GM12878 (cell line): ENCODE measurements around the gene COL18A1. TPM values are rescaled to one million over a fixed set of nuclear protein-coding genes. Genes with fewer than 3 reads are reported as not detected.

Experiments used
- ATAC-seq: fragments of 200-7000 bp; cut with Tn5 transposase; 3 replicates; pipeline ENCODE4 v1.9.1; 2020; ENCODE audit warnings: mild to moderate bottlenecking, moderate library complexity
- BruUV-seq: library from RNA; stranded (reverse); fragments of 400-500 nt; replicated peaks from 2 replicates; lab custom pipeline; 2021; lab: Mats Ljungman, UMichigan
- CTCF ChIA-PET: fragments of 300-600 bp; sonication (Branson Sonifier 250); formaldehyde crosslinking; extraction: SDS; loops from one replicate; lab custom pipeline; 2021; ENCODE audit warnings: inconsistent platforms; lab: Yijun Ruan, JAX
- POLR2A ChIA-PET: fragments of 350-600 bp; formaldehyde crosslinking; extraction: SDS; loops from one replicate; lab custom pipeline; 2021; ENCODE audit warnings: inconsistent platforms; lab: Charles Lee
- RAD21 ChIA-PET: fragments of 300-600 bp; sonication (Branson Sonifier 250); formaldehyde crosslinking; loops from one replicate; lab custom pipeline; 2023; ENCODE audit warnings: antibody characterized with exemption; ENCODE audit not compliant: unreplicated experiment; lab: Charles Lee
- SMC1A ChIA-PET: fragments of 300-600 bp; sonication (Branson Sonifier 250); formaldehyde crosslinking; loops from one replicate; lab custom pipeline; 2023; ENCODE audit not compliant: unreplicated experiment, uncharacterized antibody; lab: Charles Lee
- DNase-seq: peaks from one replicate; pipeline ENCODE4 v3.0.0-alpha.2; 2011; ENCODE audit warnings: low read depth, low spot score
- FAIRE-seq: peaks from 3 replicates; lab custom pipeline; 2011; peaks lifted over from hg19 to GRCh38; lab: Jason Lieb, UNC
- H2AFZ ChIP-seq: 2 replicates; pipeline ENCODE4 v1.6.0; 2011; ENCODE audit warnings: low read depth, low read length, control low read depth; ENCODE audit not compliant: control insufficient read depth
- H3K27ac ChIP-seq: 2 replicates; pipeline ENCODE4 v1.5.1; 2011; ENCODE audit warnings: control low read depth; ENCODE audit not compliant: control insufficient read depth, insufficient read depth
- H3K27me3 ChIP-seq, 2 experiments: replicated peaks in 1 of 2; 2 replicates each; pipeline versions ENCODE4 v1.6.0 to v1.6.1; 2011; ENCODE audit warnings: low read length in 1 of 2; ENCODE audit not compliant: control insufficient read depth in 2 of 2, insufficient read depth in 2 of 2
- H3K36me3 ChIP-seq, 2 experiments: 2 replicates each; pipeline ENCODE4 v1.5.1; 2011; ENCODE audit warnings: low read length in 1 of 2; ENCODE audit not compliant: control insufficient read depth in 2 of 2, insufficient read depth in 2 of 2
- H3K4me1 ChIP-seq: 2 replicates; pipeline ENCODE4 v1.6.1; 2011; ENCODE audit warnings: mild to moderate bottlenecking, low read length, moderate library complexity, mixed read lengths; ENCODE audit not compliant: control insufficient read depth, insufficient read depth
- H3K4me2 ChIP-seq: 2 replicates; pipeline ENCODE4 v1.6.0; 2011; ENCODE audit warnings: control low read depth; ENCODE audit not compliant: control insufficient read depth, insufficient read depth
- H3K4me3 ChIP-seq: fragments of 200-600 bp; sonication (generic); 2 replicates; pipeline ENCODE4 v1.5.1; 2016
- H3K79me2 ChIP-seq: 2 replicates; pipeline ENCODE4 v1.6.0; 2011; ENCODE audit warnings: low read length; ENCODE audit not compliant: control insufficient read depth, insufficient read depth
- H3K9ac ChIP-seq: 2 replicates; pipeline ENCODE4 v1.8.0; 2011; ENCODE audit warnings: low read length, control low read depth, mixed read lengths; ENCODE audit not compliant: control insufficient read depth, insufficient read depth
- H3K9me3 ChIP-seq: replicated peaks from 3 replicates; pipeline ENCODE4 v1.5.1; 2011; ENCODE audit warnings: mild to moderate bottlenecking, low read length; ENCODE audit not compliant: control insufficient read depth, insufficient read depth
- H4K20me1 ChIP-seq: 2 replicates; pipeline ENCODE4 v1.6.0; 2011; ENCODE audit not compliant: control insufficient read depth, insufficient read depth
- ASH2L ChIP-seq: fragments of 300-600, 200-600 bp; sonication (generic); IDR thresholded peaks from 2 replicates; pipeline ENCODE4 v1.6.1; 2017; ENCODE audit warnings: low read depth, mild to moderate bottlenecking, borderline replicate concordance
- ATF2 ChIP-seq: IDR thresholded peaks from 2 replicates; pipeline ENCODE4 v1.6.1; 2012; ENCODE audit warnings: low read length, inconsistent platforms
- CHD2 ChIP-seq: IDR thresholded peaks from 2 replicates; pipeline ENCODE4 v1.6.1; 2011; ENCODE audit warnings: low read depth, low read length, improper control_type of control experiment, borderline replicate concordance
- CUX1 ChIP-seq: IDR thresholded peaks from 2 replicates; pipeline ENCODE4 v1.6.1; 2012; ENCODE audit warnings: improper control_type of control experiment, low read depth, low read length; ENCODE audit not compliant: insufficient replicate concordance
- KDM1A ChIP-seq: fragments of 200-600 bp; sonication (generic); IDR thresholded peaks from 2 replicates; pipeline ENCODE4 v1.6.1; 2016; ENCODE audit warnings: borderline replicate concordance
- RCOR1 ChIP-seq: conservative IDR thresholded peaks from 2 replicates; pipeline ENCODE4 v1.6.1; 2012; ENCODE audit warnings: low read depth, low read length, improper control_type of control experiment
- TCF3 ChIP-seq: IDR thresholded peaks from 2 replicates; pipeline ENCODE4 v1.6.1; 2012; ENCODE audit warnings: low read depth, mild to moderate bottlenecking, low read length, borderline replicate concordance; ENCODE audit not compliant: insufficient read depth
- WGBS: methylation state at CpG from one replicate; pipeline ENCODE4 v1.1.6; 2016; ENCODE audit warnings: low lambda C conversion rate; ENCODE audit not compliant: insufficient replicate concordance, insufficient coverage; ENCODE audit errors: missing lambda C conversion rate; 5-methylcytosine and 5-hydroxymethylcytosine counted together
- in situ Hi-C: fragments of 300-500 bp; cut with MboI; formaldehyde crosslinking; loops from 9 replicates; pipeline ENCODE4 v1.14.3; 2018; ENCODE audit warnings: mixed read lengths
- intact Hi-C: fragments of 100-400 bp; cut with micrococcal nuclease; formaldehyde crosslinking; loops from one replicate; pipeline ENCODE4 v1.14.2; 2022; ENCODE audit not compliant: unreplicated experiment
- polyA plus RNA-seq, 11 experiments: library from polyadenylated mRNA; depleted of rRNA in 4 of 11; unstranded in 6 of 11; stranded (reverse) in 5 of 11; fragments of >200 nt; fragmentation: Nextera tagmentation in 4 of 11; fragmentation: Illumina TruSeq in 1 of 11; extraction: Ambion mirVana in 4 of 11; extraction: Trizol in 1 of 11; gene quantifications; 1 replicate in 1 of 11; 2 replicates in 10 of 11; pipeline versions ENCODE4 v1.2.1 to v1.2.3, GENCODE V29; 2011 to 2016; ENCODE audit warnings: inconsistent platforms in 2 of 11, missing spikeins in 2 of 11, low read depth in 1 of 11
- total RNA-seq, 4 experiments: library from RNA; depleted of rRNA in 3 of 4; stranded (reverse); fragments of >200 nt in 3 of 4; fragmentation: Illumina TruSeq in 1 of 4; extraction: Trizol in 1 of 4; gene quantifications; 2 replicates each; pipeline versions ENCODE4 v1.2.1 to v1.2.3, GENCODE V29; 2013 to 2021
- TF ChIP-seq, protein P1 (sequence below): fragments of 450-650 bp; IDR thresholded peaks from 2 replicates; pipeline ENCODE4 v1.6.1; 2017; ENCODE audit warnings: low read depth, mild to moderate bottlenecking, moderate library complexity

The COL18A1 gene
- total and polyA plus RNA-seq, 10 of the 15 experiments (the other 5 are each of a cell fraction or from before 2014, with no cell fraction given): under 0.01 to 0.49 (median 0.09) TPM; not detected in 3

DNA sequence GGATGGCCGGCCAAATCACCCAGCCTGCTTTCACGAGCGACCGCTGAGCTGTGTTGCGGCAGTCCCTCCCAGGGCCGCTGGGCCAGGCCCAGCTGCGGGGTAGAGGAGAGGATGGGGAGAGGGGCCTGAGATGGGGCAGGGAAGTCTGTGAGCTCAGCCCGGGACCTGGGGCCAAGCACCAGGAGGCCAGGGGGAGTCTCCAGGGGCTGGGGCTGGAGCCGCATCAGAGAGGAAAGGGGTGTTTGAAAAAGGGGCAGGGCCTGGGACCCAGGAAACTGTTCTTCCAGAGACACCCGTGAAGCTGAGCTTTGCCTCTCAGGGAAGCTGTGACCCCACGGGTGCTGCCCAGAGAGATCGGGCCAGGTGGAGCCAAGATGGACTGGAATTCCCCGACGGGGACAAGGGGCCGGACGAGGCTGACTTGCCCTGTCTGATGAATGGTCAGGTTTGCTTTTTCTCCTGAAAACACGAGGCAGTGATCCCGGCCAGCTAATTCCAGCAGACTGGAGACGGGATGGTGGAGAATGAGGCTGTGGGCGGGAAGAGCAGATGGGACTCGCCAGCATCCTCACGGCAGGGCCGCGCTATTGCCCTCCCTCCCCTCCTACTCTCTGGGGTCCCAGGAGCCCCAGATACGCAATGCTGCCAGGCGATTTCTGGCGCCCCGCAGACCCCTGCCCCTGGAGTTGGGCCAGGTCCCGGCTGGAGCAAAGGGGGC, 40.3 kb upstream of the COL18A1 start:
- no peak for TF ChIP-seq TCF3
- TF ChIP-seq KDM1A: no peak
- Histone ChIP-seq H3K36me3 (no peaks in the 10 kb centered on the region), H3K27me3 (no peaks in the 10 kb centered on the region), H3K4me1 (no peaks in the 10 kb centered on the region), H2AFZ (no peak overlapping the region), H3K9ac (no peak overlapping the region), H3K79me2 (no peaks in the 10 kb centered on the region), H3K4me2 (no peak overlapping the region), H3K27ac (no peak overlapping the region), H4K20me1 (no peaks in the 10 kb centered on the region), H3K4me3 (no peak overlapping the region), H3K9me3 (no peaks in the 10 kb centered on the region)
- 62% methylated on average over 28 of the region's 29 CpGs for WGBS
- no peak for DNase-seq
- BruUV-seq: no TSS peak
- RAD21 ChIA-PET: no interaction called here
- FAIRE-seq: no peak
- in situ Hi-C loops: no loop called here
- intact Hi-C loops: no loop called here
- SMC1A ChIA-PET: no interaction called here
- POLR2A ChIA-PET: no interaction called here
- CTCF ChIA-PET: no interaction called here
- peak; percentile 11; the same call in 2 of the 3 replicates for ATAC-seq

DNA sequence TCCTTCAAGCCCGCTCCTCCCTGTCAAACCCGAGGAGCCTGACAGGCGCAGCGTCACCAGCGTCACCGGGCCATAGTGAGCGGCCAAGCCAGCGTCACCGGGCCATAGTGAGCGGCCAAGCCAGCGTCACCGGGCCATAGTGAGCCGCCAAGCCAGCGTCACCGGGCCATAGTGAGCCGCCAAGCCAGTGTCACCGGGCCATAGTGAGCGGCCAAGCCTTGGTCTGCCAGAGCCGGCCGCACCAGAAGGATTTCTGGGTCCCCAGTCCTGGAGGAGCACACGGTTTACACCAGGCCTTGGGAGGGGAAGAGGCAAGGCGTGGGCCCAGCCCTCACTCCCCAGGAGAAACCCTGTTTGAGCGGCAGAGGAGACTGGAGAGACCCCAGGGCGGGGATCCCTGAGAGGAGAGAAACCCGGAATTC, 39.8 kb upstream of the COL18A1 start:
- no peak overlapping the region for H3K9ac ChIP-seq
- no peak overlapping the region for H2AFZ ChIP-seq
- in situ Hi-C loops: no loop called here
- no TSS peak for BruUV-seq
- 74% methylated on average over 16 of the region's 25 CpGs for WGBS
- no peaks in the 10 kb centered on the region for H3K4me1 ChIP-seq
- ChIA-PET CTCF (no interaction called here), RAD21 (no interaction called here), SMC1A (no interaction called here), POLR2A (no interaction called here)
- DNase-seq (no peak), FAIRE-seq (no peak), ATAC-seq (no peak)
- no peaks in the 10 kb centered on the region for H3K27me3 ChIP-seq
- intact Hi-C loops: no loop called here
- H3K4me3 ChIP-seq: no peak overlapping the region
- H3K79me2 ChIP-seq: no peaks in the 10 kb centered on the region
- no peak overlapping the region for H3K27ac ChIP-seq
- H3K9me3 ChIP-seq: no peaks in the 10 kb centered on the region
- H3K36me3 ChIP-seq: no peaks in the 10 kb centered on the region
- H3K4me2 ChIP-seq: no peak overlapping the region
- no peaks in the 10 kb centered on the region for H4K20me1 ChIP-seq
- TF ChIP-seq, protein P1, sequence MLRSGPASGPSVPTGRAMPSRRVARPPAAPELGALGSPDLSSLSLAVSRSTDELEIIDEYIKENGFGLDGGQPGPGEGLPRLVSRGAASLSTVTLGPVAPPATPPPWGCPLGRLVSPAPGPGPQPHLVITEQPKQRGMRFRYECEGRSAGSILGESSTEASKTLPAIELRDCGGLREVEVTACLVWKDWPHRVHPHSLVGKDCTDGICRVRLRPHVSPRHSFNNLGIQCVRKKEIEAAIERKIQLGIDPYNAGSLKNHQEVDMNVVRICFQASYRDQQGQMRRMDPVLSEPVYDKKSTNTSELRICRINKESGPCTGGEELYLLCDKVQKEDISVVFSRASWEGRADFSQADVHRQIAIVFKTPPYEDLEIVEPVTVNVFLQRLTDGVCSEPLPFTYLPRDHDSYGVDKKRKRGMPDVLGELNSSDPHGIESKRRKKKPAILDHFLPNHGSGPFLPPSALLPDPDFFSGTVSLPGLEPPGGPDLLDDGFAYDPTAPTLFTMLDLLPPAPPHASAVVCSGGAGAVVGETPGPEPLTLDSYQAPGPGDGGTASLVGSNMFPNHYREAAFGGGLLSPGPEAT: no peak
- TF ChIP-seq RCOR1: no peak
- TF ChIP-seq ASH2L: no peak
- TF ChIP-seq ATF2: no peak
- no peak for TF ChIP-seq CHD2
- no peak for TF ChIP-seq CUX1
